K562 (cell line): Measurements from ENCODE around the gene ZNF487.

Source experiments
- MBD2 ChIP-seq: sonication (generic); IDR thresholded peaks from 2 replicates; pipeline ENCODE4 v1.6.1; 2016; ENCODE audit warnings: low read depth, borderline replicate concordance
- ZBTB7A ChIP-seq: IDR thresholded peaks from 2 replicates; pipeline ENCODE4 v1.6.1; 2011; ENCODE audit warnings: low read depth, mild to moderate bottlenecking, low read length, moderate library complexity, borderline replicate concordance; ENCODE audit not compliant: control insufficient read depth
- TF ChIP-seq, protein P1 (sequence below), 3 experiments: IDR thresholded peaks in 2 of 3; conservative IDR thresholded peaks in 1 of 3; 2 replicates each; pipeline ENCODE4 v1.5.1; 2011 to 2012; ENCODE audit warnings: low read length in 3 of 3, mild to moderate bottlenecking in 3 of 3, control low read depth in 2 of 3, improper control_type of control experiment in 1 of 3, inconsistent platforms in 1 of 3, low read depth in 1 of 3, mixed read lengths in 1 of 3, moderate library complexity in 1 of 3; ENCODE audit not compliant: insufficient read depth in 2 of 3

DNA sequence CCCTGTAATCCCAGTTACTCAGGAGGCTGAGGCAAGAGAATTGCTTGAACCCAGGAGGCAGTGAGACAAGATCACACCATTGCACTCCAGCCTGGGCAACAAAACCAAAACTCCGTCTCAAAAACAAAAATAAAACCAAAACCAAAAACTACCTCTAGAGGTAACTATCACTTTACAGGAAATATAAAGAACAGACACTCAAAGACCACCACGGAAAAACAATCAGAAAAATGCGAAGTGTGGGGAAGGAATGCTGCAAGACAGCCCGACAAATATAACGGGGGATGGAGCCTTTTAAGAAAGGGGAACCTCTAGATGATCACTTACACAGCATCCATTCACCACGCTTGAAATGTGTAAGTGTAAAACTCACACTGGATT lies 32.2 kb upstream of the ZNF487 start:
- TF ChIP-seq, protein P1, sequence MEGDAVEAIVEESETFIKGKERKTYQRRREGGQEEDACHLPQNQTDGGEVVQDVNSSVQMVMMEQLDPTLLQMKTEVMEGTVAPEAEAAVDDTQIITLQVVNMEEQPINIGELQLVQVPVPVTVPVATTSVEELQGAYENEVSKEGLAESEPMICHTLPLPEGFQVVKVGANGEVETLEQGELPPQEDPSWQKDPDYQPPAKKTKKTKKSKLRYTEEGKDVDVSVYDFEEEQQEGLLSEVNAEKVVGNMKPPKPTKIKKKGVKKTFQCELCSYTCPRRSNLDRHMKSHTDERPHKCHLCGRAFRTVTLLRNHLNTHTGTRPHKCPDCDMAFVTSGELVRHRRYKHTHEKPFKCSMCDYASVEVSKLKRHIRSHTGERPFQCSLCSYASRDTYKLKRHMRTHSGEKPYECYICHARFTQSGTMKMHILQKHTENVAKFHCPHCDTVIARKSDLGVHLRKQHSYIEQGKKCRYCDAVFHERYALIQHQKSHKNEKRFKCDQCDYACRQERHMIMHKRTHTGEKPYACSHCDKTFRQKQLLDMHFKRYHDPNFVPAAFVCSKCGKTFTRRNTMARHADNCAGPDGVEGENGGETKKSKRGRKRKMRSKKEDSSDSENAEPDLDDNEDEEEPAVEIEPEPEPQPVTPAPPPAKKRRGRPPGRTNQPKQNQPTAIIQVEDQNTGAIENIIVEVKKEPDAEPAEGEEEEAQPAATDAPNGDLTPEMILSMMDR (IDR thresholded peaks at IDR 0.05 in 2 of 3, conservative IDR thresholded peaks at IDR 0.05 in 1 of 3; ENCODE audit: insufficient read depth in 2 of 3, low read depth in 1 of 3, low read length in 3 of 3): no peak
- TF ChIP-seq ZBTB7A (no peak), MBD2 (no peak)
